ENCODE results near the gene MED27. TPM values are rescaled to one million over a fixed set of nuclear protein-coding genes. Genes with fewer than 3 reads are reported as not detected.
"Not testable (repeated sequence)": the region's sequence is repeated elsewhere in the genome, so short reads cannot be mapped to it uniquely, and the experiment has no call there.

Gene MED27
- total RNA-seq, 1 donor from 2014 or later: 10.5 TPM

DNA sequence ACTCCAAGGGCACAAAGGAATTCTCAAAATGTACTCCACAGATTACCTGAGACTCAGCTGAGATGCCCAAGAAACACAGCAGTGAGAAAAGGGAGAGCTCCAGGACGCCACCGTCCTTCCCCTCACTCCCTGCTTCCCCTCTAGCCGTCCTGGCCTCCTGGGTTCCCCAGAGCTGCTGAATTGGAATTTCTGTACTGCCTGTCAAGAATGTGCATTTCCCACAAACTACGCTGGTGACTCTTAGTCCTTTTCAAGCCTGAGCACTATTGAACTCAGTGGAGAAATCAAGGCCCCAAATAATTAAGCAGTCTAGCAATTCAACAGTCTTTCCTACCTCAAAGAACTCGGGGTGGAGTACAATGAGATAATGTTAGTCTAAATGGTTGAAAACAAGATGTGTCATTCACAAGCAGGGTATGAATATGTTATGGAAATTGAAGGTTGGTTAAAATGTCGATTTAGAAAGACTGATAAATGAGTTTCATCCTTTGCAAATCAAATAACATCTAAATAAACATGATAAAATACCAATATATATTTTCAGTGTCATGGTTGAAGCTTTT lies 153.2 kb downstream of the MED27 start:
- H3K4me3 ChIP-seq (ENCODE audit: low read depth, low read length): no peak overlapping the region
- no peaks in the 10 kb centered on the region for H3K27me3 ChIP-seq (ENCODE audit: control insufficient read depth, insufficient read depth, low read length)
- TF ChIP-seq, protein P1, sequence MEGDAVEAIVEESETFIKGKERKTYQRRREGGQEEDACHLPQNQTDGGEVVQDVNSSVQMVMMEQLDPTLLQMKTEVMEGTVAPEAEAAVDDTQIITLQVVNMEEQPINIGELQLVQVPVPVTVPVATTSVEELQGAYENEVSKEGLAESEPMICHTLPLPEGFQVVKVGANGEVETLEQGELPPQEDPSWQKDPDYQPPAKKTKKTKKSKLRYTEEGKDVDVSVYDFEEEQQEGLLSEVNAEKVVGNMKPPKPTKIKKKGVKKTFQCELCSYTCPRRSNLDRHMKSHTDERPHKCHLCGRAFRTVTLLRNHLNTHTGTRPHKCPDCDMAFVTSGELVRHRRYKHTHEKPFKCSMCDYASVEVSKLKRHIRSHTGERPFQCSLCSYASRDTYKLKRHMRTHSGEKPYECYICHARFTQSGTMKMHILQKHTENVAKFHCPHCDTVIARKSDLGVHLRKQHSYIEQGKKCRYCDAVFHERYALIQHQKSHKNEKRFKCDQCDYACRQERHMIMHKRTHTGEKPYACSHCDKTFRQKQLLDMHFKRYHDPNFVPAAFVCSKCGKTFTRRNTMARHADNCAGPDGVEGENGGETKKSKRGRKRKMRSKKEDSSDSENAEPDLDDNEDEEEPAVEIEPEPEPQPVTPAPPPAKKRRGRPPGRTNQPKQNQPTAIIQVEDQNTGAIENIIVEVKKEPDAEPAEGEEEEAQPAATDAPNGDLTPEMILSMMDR (IDR thresholded peaks at IDR 0.05; ENCODE audit: insufficient read depth, low read length, severe bottlenecking): no peak
- DNase-seq (ENCODE audit: low read depth) (no peak), FAIRE-seq (no peak)
- H3K36me3 ChIP-seq (ENCODE audit: control insufficient read depth, insufficient read depth, low read length): no peaks in the 10 kb centered on the region

DNA sequence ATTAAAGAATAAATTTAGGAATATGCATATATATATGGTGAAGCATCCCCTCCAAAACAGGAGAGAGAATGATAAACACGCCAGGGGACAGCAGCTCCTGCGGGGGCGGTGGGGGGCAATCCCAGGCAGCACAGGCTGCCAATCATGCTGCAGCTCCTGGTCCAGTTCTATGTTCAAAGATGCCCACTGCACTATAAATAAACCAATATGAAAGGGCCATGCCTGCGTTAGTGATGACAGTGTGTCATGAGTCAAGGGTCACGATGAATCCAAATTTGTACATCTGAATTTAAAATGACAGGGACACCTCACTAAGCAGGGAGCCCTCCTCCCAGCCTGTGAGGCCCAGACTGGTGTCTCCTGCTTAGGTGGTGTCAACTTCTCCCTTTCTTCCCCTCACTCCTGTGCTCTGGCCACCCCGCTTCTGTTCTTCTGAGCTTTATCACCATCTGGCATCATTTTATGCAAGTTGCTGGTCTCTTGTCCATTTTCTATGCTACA lies 153.9 kb downstream of the MED27 start:
- Histone ChIP-seq H3K27me3 (ENCODE audit: control insufficient read depth, insufficient read depth, low read length) (no peaks in the 10 kb centered on the region), H3K4me3 (ENCODE audit: low read depth, low read length) (no peak overlapping the region), H3K36me3 (ENCODE audit: control insufficient read depth, insufficient read depth, low read length) (no peaks in the 10 kb centered on the region)
- FAIRE-seq (peak; percentile 55), DNase-seq (ENCODE audit: low read depth) (no peak)
- TF ChIP-seq, protein P1 (IDR thresholded peaks at IDR 0.05; ENCODE audit: insufficient read depth, low read length, severe bottlenecking): no peak

DNA sequence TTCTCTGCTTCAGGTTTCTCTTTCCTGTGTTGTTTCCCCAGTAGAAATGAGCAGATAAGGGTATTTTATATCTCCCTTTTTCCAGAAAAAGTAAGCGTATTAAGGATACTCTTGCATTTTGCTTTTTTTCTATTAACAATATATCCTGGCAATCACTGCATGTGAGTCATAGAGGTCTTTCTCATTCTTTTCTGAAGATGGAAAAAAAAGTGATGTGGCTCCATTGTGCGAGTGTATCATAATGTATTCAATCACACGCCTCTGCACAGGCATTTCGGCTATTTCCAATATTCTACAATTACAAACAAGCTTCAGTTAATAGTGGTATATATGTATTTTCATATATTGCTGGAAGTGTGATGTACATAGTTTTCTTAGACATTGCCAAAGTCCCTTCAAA lies 155.9 kb downstream of the MED27 start:
- DNase-seq (ENCODE audit: low read depth): no peak
- Histone ChIP-seq H3K4me3 (ENCODE audit: low read depth, low read length) (no peak overlapping the region), H3K36me3 (ENCODE audit: control insufficient read depth, insufficient read depth, low read length) (no peaks in the 10 kb centered on the region), H3K27me3 (ENCODE audit: control insufficient read depth, insufficient read depth, low read length) (no peaks in the 10 kb centered on the region)
- TF ChIP-seq, protein P1 (IDR thresholded peaks at IDR 0.05; ENCODE audit: insufficient read depth, low read length, severe bottlenecking): no peak
- no peak for FAIRE-seq

DNA sequence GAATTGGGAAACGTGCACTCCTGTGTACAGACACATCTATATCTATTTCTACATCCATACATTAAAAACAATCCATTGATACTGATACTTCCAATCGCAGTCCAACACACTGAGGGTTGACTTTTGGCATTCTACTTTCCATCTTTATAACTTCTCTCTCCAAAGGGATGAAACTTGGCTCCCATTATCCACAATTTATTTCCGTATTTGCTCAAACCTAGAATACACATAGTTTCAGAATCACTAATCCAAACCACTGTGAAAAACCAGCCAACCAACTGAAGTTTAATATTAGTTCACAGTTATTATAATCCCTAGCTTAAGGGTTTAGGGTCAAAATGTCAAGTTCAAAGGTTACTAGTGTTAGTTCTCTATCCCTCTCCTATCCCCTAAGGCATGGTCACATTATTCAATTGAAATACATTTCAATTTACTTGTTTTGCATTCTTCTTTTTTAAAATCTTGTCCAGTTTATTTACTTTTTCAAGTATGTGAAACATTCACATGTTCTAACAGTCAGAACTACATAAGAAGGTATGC lies 156.5 kb downstream of the MED27 start:
- Histone ChIP-seq H3K36me3 (ENCODE audit: control insufficient read depth, insufficient read depth, low read length) (no peaks in the 10 kb centered on the region), H3K27me3 (ENCODE audit: control insufficient read depth, insufficient read depth, low read length) (no peaks in the 10 kb centered on the region), H3K4me3 (ENCODE audit: low read depth, low read length) (no peak overlapping the region)
- DNase-seq (ENCODE audit: low read depth) (no peak), FAIRE-seq (no peak)
- TF ChIP-seq, protein P1 (IDR thresholded peaks at IDR 0.05; ENCODE audit: insufficient read depth, low read length, severe bottlenecking): no peak

DNA sequence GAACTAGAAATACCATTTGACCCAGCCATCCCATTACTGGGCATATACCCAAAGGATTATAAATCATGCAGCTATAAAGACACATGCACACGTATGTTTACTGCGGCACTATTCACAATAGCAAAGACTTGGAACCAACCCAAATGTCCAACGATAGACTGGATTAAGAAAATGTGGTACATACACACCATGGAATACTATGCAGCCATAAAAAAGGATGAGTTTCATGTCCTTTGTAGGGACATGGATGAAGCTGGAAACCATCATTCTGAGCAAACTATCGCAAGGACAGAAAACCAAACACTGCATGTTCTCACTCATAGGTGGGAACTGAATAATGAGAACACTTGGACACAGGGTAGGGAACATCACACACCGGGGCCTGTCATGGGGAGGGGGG lies 158.0 kb downstream of the MED27 start:
- FAIRE-seq; H3K36me3 ChIP-seq (ENCODE audit: control insufficient read depth, insufficient read depth, low read length); H3K4me3 ChIP-seq (ENCODE audit: low read depth, low read length); H3K27me3 ChIP-seq (ENCODE audit: control insufficient read depth, insufficient read depth, low read length); DNase-seq (ENCODE audit: low read depth): not testable (repeated sequence)

DNA sequence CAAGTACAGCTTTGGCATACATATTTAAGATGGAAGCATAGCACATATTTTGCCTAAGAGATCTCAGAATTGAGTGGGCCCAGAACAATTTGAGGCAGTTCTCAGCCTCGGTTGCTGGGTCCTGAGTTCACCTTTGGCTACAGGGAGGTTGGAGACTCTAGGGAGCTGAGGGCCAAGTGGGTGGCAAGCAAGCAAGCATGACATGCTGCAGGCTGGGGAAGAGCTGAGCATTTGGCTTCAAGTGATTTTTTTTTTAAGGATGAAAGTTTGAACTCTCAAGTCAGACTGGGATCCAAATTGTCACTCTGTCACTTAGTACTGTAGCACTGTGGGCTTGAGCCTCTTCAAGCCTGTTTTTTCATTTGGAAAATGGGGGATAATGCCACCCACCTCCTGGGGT lies 160.5 kb downstream of the MED27 start:
- no peak for FAIRE-seq
- no peak for DNase-seq (ENCODE audit: low read depth)
- no peaks in the 10 kb centered on the region for H3K36me3 ChIP-seq (ENCODE audit: control insufficient read depth, insufficient read depth, low read length)
- TF ChIP-seq, protein P1 (IDR thresholded peaks at IDR 0.05; ENCODE audit: insufficient read depth, low read length, severe bottlenecking): no peak
- no peak overlapping the region for H3K4me3 ChIP-seq (ENCODE audit: low read depth, low read length)
- H3K27me3 ChIP-seq (ENCODE audit: control insufficient read depth, insufficient read depth, low read length): no peaks in the 10 kb centered on the region
